ENCODE data around the gene PTGER4. TPM values are rescaled to one million over a fixed set of nuclear protein-coding genes. Genes with fewer than 3 reads are reported as not detected.

The PTGER4 gene
- total RNA-seq, 4 donors from 2014 or later: 14.6 to 27.3 (median 20.8) TPM

GRCh38 chr5:40738502-40738901 is 58.8 kb downstream of the PTGER4 start:
- TF ChIP-seq POLR2A (IDR thresholded peaks at IDR 0.05): no peak
- H3K4me3 ChIP-seq (ENCODE audit: low read depth, poor library complexity, severe bottlenecking): no peak overlapping the region
- DNase-seq (ENCODE audit: low spot score in 2 of 2): no peak
- intact Hi-C loops (cut with DNase I; ENCODE audit: low total_unique reads): no loop called here

Other genes starting within 250 kb of the PTGER4 start
- 10 to 100 TPM in 2 of 4 donors, 1 to 10 TPM in 2; 8.7 to 13.1 (median 11.0) TPM for gene TTC33, start 76.0 kb downstream of the PTGER4 start, total RNA-seq
- gene PRKAA1, start 118.5 kb downstream of the PTGER4 start, total RNA-seq: 10 to 100 TPM; 44.8 to 60.0 (median 54.9) TPM
- gene RPL37, start 155.3 kb downstream of the PTGER4 start, total RNA-seq: 100 to 1,000 TPM; 202 to 750 (median 389) TPM
- 1 to 10 TPM; 2.2 to 5.4 (median 3.6) TPM for gene CARD6, start 161.5 kb downstream of the PTGER4 start, total RNA-seq
- gene C7, start 229.6 kb downstream of the PTGER4 start, total RNA-seq: 10 to 100 TPM in 2 of 4 donors, 1 to 10 TPM in 2; 7.8 to 47.7 (median 15.2) TPM